Nucleus accumbens (tissue), 56 donors: ENCODE results near the gene PCGF3.
"Not testable (repeated sequence)": the region's sequence is repeated elsewhere in the genome, so short reads cannot be mapped to it uniquely, and the experiment has no call there.

Source experiments
- DNase-seq, 56 donors: peaks; one replicate each; lab custom pipeline; 2025; lab: John Stamatoyannopoulos, UW

Gene PCGF3

GRCh38 chr4:680928-681645, 24.5 kb upstream of the PCGF3 start:
- DNase-seq = peak in 9 of 56 donors; percentile 14 to 69 (median 29)

DNA sequence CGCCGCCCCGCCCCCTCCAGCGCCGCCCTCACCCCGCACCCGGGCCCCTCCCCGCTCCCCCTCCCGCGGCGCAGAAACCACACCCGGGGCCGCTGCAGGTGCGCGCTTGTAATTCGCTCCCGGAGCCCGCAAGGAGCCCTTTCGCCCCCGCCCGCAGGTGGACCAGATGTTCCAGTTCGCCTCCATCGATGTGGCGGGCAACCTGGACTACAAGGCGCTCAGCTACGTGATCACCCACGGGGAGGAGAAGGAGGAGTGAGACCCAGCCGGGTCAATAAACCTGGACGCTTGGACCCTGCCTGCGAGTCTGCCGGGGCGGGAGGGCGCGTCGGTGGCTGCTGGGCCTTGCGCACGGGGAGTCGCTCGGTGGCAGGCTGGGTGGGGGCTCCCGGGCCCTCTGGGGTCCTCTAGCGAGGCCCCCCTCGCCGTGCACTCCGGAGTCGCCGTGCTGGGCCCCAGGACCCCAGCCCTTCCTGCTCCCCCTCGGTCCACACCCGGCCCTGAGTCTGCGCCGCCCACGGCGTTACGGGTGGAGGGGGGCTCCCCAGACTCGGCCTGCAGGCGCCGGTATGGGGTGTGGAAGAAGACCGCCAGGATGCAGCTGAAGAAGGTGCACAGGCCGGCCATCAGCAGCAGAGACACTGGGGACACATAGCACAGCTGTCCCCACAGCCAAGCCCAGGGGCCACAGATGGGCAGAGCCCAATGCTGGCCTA, 23.7 kb upstream of the PCGF3 start:
- peak in 1 of 56 donors; percentile 28 for DNase-seq

DNA sequence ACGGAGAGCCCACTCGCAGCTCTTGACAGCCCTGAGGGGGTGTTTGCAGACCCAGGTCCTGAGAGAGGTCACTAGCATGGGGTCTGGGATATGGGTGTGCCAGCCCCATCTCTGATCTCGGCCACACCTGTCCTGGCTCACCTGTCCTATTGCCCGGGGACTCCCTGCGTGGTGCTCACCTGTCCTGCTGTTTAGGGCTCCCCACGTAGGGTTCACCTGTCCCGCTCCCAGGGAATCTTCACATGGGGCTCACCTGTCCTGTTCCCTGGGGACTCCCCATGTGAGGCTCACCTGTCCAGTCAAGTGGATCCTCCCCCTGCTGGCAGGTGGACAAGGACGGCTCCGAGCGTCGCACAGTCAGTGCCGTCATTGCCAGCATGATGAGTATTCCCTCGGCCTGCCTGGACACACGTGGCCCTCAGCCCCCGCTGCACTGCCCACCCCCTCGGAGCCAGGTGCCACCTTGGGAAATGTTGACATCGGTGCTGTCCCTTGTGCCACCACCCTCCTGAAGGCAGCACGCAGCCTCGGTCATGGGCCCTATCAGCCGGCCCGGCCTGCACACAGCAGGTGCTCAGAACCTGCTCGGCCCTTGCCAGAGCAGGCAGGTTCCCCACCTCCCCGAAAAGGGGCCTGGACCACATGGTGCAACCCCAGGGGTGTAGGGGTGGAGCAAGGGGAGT, 23.0 kb upstream of the PCGF3 start:
- DNase-seq = no peak

DNA sequence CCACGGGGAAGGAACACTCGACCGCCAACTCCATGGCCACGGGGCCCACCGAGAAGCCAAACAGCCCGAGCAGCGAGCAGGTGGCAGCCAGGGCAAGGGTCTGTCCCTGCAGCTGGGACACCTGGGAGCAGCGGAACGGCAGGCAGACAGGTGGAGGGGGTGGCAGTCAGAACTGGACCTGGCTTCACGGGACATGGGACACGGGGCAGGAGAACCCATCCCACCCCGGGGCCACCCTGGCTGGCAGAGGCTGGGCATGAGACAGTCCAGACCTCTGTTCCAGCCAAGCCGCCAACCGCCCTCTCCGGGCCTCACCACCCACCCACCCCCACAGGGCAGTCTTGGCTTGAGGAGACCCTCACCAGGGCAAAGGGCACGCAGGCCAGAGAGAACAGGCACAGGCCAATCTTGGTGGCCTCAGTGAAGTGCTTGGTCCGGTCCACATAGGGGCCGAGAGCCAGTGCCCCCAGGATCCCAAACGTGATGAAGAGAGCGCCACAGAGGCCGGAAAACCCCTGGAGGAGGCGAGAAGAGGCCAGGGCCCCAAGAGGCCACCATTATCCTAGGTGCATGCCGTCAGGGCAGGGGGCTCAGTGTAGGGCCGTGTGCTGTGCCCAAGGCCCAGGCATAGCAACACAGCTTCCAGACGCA, 22.3 kb upstream of the PCGF3 start:
- no peak for DNase-seq

DNA sequence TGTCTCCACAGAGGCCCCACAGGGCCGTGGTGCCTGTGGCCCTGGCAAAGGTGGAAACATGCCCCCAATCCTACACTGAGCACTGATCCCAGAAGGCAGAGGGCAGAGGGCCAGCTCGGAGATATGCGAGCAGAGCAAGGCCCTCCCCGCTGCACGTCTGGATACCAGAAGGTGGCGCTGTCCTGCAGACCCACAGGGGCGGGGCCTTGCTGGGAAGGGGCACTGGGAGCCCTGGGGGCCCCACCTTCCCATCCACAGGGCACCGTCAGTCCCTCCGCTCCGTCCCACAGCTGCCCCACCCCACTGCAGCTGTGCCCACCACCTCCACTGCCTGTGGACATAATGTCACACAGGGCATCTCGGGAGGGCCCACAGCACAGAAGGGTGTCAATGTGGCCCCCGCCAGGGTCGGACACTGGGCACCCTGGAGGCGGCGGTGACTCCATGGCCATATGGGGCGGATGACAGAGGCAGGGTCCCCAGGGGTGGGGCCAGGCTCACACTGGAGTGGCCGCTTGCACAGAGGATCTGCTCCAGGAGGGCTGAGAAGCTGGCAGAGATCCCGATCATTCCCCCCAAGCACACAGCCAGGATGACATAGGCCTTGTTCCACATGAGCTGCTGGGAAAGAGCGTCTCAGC, 21.5 kb upstream of the PCGF3 start:
- DNase-seq = peak in 44 of 56 donors; percentile 16 to 80 (median 44)

DNA sequence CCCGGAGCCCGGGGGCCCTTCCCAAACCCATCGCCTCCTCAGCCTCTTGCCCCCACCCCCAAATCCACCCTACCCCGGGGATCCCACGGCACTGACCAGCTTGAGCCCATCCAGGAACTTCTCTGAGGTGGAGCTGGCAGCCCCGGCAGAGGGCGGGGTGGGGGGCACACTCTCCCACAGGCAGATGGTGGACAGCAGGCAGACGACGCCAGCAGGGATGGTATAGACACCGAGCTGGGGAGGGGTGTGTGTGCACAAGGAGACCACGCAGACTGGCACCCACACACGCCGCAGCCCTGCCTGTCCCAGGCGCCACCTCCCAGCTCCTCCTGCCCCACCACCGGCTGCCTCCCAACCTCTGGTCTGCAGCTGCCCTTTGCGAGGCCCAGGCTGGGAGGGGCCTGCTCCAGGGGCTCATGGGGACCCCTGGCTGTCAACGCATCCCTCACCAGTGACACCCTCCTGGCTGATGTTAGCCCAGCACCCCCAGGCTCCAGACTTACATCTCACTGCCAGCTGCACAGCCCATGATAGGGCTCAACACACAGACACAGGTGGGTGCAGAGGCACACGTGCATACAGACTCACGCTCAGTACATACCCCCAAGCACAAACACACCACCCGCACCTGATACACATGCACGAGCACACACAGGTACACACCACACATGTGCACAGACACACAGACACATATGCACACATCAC, 20.9 kb upstream of the PCGF3 start:
- no peak for DNase-seq

DNA sequence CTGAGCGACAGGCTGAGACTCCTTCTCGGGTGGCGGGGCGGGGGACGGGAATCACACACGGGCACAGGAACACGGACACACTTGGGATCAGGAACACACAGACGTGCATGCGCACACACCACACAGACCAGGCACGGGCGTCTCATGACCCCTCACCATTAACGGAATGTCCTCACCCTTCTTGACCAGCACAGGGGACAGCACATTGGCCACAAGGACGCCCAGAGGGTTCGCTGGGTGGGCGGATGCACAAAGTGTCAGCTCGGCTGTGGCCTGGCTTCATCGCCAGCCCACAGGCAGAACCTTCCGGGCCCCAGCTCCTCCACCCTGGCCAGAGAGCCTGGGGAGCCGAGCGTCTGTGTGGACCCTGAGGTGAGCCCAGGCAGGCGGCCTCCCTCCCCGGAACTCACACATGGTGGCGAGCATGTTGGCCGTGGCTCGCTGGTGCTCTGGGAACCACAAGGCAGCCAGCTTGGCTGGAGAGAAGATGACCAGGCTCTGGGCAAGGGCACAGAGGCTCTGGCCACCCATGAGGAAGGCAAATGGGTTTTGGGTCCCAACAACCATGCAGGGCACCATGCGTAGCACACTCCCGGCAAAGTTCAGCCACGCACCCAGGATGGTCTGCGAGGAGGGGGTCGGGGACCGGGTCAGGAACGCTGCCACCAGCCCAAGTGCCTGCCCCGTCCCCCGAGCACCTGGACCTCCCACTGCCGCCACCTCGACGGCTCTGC, 19.8 kb upstream of the PCGF3 start:
- no peak for DNase-seq

DNA sequence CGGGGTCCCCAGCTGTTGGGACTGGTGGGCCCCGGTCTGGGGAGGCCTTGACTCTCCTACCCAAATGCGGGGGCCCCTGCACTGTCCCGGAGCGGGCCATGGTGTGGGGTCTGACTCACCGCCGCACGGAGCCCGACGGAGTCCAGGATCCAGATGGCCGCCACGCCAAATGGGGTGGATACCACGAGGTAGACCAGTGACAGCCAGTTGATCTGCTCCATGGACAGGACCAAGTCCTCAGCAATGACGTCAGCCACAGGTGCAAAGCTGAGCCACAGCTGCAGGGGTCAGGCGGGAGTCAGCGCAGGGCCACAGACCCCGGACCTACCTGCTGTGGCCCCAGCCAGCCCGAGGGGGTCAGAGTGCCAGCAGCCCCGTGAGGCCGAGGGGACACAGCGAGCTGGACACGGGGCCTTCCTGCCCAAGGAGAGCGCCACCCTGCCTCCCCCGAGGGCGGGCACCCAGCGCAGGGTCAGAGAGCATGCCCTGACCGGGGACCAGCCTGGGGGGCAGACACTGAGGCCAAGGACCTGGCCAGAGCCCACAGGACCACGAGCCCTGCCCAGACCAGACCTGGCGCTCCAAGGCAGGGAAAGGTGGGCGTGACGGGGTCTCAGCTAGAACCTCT, 19.1 kb upstream of the PCGF3 start:
- no peak for DNase-seq

- DNase-seq = peak in 2 of 56 donors; percentile 24 to 32
Measured at GRCh38 chr4:687048-687970, 18.3 kb upstream of the PCGF3 start.

DNA sequence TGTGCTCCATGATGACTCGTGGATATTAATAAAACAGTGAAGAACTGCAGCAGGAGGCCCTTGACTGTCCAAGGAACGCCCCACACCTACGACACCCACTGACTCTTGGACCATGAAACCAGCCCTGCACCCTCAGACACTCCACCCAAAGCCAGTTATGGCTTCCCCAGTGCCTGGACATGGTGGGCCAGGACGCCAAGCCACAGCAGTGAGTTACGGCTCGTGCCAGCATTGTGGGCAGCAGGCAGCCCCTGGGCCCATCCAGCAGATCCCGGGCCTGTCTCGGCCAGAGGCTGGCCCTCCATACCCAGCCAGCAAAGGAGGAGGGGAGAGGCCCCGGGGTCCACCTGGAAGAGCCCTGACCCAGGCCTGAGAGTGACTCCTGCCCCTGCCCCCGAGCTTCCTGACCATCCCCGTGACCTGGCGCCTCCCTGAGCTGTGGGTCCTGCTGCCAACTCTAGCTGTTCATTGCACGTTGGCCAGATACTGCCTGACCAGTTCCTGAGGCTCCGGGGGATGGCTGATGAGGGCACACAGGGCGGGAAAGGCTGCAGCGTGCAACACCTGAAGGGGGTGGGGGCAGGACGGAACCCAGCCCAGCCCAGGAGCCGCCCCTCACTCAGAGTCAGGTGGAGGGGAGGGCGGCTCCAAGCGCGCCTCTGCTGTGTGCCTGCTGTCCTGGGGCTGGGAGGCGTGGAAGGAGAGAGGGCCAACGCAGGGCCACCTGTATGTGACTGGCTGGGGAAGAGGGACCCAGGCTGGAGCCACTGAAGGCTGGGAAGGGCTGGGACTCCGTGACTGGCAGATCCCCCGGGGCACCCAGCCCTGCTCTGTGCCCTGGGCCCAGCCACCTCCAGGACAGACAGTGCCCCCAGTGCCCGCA, 17.4 kb upstream of the PCGF3 start:
- DNase-seq = no peak

GRCh38 chr4:688854-689681, 16.6 kb upstream of the PCGF3 start, which contains the start of gene SLC49A3:
TSS of gene SLC49A3 (minus strand) at chr4:689151. CDS start at chr4:689127, 24 bp downstream.
- DNase-seq = no peak

GRCh38 chr4:689723-690122, 15.9 kb upstream of the PCGF3 start:
- DNase-seq = no peak

DNA sequence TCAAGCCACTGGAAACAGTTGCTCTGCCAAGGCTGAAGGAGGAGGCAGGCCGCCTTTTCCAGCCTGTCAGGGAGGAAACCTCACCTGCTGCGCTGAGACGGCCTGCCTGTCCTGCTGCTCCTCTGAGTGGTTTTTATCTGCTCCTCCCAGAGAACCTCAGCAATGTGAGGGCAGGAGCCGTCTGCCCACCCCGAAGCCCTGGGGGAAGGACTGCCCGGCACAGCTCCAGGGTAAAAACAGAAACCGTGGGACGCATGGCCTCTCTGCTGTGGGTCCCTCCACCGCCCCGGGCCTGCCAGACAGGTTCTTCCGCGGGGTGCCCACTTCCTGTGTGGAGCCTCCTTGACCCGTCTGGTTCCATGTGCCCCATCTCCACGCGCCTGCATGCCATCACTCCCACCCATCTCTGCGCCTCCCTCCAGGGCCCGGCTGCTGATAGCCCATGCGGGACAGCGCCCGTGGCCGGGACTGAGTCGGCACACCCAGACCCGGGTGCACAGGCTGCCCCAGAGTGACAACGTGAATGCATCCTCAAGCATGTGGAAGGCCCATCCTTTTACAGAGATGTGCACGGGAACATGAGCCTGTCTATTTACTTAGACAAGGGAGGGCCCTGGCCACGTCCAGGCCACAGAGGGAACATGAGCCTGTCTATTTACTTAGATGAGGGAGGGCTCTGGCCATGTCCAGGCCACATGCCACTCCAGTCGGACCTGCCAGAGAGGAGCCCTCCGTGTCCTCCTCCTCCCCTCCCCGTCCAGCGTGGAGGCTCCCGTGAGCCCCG, 12.7 kb upstream of the PCGF3 start:
- DNase-seq = no peak

DNA sequence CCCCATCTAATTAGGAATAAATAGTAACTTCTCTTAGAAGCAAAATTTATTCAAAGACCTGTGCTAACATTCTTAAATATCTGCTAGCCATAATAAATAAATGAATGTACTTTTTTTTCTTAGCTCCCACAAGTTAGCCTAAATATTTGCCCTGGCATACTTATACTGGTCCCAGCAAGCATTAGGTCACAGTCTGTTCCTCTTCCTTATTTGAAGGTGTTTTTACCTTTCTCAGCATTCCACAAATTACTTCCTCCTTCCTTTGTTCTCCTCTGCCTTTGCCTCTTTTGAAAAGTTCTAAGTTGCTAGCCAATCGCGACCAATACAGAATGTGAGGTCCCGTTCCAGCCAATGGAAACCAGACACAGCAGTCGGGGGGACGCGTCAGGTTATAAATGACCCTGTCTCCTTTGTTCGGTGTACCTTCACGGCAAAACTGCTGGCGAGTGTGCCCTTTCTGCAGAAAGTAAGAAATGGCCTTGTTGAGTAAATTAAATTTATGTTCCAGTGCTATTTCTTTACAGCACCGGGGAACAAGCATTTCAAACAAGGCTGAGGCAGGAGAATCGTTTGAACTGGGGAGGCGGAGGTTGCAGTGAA, 11.2 kb upstream of the PCGF3 start:
- DNase-seq = not testable (repeated sequence)
